Duodenal mucosa (tissue), 2 donors: ENCODE results near the gene ANO8.

Experiments
- H3K27ac ChIP-seq: one replicate; pipeline ENCODE4 v1.7.0; 2013; ENCODE audit warnings: low read depth, low read length
- H3K27me3 ChIP-seq, 2 donors: one replicate each; pipeline ENCODE4 v1.7.0; 2013; ENCODE audit warnings: low read length in 2 of 2, control low read depth in 1 of 2; ENCODE audit not compliant: insufficient read depth in 2 of 2, control insufficient read depth in 1 of 2
- H3K36me3 ChIP-seq, 2 donors: one replicate each; pipeline ENCODE4 v1.7.0; 2013; ENCODE audit warnings: low read length in 2 of 2, control low read depth in 1 of 2; ENCODE audit not compliant: insufficient read depth in 2 of 2, control insufficient read depth in 1 of 2
- H3K4me1 ChIP-seq, 2 donors: one replicate each; pipeline ENCODE4 v1.7.0; 2013; ENCODE audit warnings: low read length in 2 of 2, control low read depth in 1 of 2; ENCODE audit not compliant: insufficient read depth in 2 of 2, control insufficient read depth in 1 of 2
- H3K4me3 ChIP-seq, 2 donors: one replicate each; pipeline ENCODE4 v1.7.0; 2013; ENCODE audit warnings: low read length in 2 of 2, low read depth in 1 of 2
- H3K9ac ChIP-seq, 2 donors: one replicate each; pipeline ENCODE4 v1.7.0; 2013; ENCODE audit warnings: low read length in 2 of 2, low read depth in 1 of 2
- H3K9me3 ChIP-seq, 2 donors: one replicate each; pipeline ENCODE4 v1.7.0; 2013; ENCODE audit warnings: low read length in 2 of 2, control low read depth in 1 of 2; ENCODE audit not compliant: control insufficient read depth in 1 of 2

Gene ANO8

DNA sequence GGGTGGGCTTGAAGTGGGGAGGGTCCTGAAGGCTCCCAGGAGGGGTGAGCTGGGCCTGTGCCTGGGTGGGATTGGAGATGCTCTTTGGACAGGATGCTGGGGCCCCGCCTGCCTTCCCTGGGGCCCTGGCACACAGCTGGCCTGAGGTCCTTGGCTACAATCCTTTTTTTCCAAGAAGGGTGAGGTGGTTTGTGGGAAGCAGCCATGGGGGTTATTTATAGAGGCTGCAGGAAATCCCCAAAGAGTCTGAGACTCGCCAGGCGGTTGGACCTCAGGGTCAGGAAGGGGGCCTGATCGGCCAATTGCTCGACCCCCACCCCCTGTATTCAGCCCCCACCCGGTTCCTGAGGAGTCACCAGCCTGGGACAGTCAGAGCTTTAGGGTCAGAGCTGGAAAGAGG, 12.7 kb upstream of the ANO8 start:
- H3K27ac ChIP-seq = no peak overlapping the region
- H3K4me3 ChIP-seq = no peak overlapping the region

DNA sequence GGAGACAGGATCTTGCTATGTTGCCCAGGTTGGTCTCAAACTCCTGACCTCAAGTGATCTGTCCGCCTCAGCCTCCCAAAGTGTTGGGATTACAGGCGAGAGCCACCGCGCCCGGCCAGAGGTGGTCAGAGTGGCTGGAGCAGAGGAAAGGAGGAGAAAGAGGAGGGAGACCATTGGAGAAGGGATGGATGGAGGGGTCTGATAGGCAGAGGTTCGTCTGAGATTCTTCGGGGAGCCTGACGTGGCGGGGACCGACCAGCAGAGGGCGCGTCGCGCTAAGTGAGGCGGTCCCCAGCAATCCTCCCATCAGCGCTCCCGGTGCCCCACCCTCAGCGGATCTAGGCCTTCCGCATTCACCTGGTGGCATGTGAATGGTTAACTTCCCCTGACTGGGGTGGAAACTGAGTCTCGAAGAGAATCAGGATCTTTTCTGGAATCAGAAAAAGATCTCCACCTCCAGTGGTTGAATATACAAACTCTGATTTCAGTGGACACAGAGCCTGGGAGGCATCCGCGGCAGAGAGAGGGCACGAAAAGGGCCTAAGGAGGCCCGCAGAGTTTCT, 11.5 kb upstream of the ANO8 start:
- H3K27ac ChIP-seq = no peak overlapping the region
- H3K4me1 ChIP-seq = peaks cover 0 to 5% of the 10 kb centered on the region in 2 donors

More for the DNA sequence above, 12.7 kb upstream of the ANO8 start:
- peaks cover 0 to 7% of the 10 kb centered on the region in 2 donors for H3K27me3 ChIP-seq
- no peaks in the 10 kb centered on the region for H3K9me3 ChIP-seq
- no peak overlapping the region for H3K9ac ChIP-seq
- H3K36me3 ChIP-seq = no peaks in the 10 kb centered on the region
- peaks cover 0 to 5% of the 10 kb centered on the region in 2 donors for H3K4me1 ChIP-seq

DNA sequence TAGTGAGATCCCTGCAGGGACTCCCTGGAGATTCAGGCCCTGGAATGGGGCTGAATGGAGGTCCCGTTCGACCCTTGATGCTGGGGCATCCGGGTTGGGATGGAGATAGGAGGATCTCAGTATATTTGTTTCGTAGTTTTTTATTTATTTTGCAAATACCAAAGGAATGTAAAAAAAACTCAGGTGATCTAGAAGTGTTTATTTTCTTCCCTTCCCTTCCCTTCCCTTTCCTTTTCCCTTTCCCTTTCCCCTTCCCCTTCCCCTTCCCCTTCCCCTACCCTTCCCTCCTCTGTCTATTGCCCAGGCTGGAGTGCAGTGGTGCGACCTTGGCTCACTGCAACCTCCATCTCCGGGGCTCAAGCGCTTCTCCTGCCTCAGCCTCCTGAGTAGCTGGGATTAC, 7.2 kb upstream of the ANO8 start:
- H3K36me3 ChIP-seq = peaks cover 0 to 7% of the 10 kb centered on the region in 2 donors
- no peaks in the 10 kb centered on the region for H3K27me3 ChIP-seq
- H3K4me1 ChIP-seq = peaks cover 6 to 16% of the 10 kb centered on the region in 2 donors
- no peaks in the 10 kb centered on the region for H3K9me3 ChIP-seq
- no peak overlapping the region for H3K9ac ChIP-seq
- H3K27ac ChIP-seq = no peak overlapping the region
- H3K4me3 ChIP-seq = no peak overlapping the region

More for the DNA sequence above, 11.5 kb upstream of the ANO8 start:
- no peak overlapping the region for H3K4me3 ChIP-seq
- no peak overlapping the region for H3K9ac ChIP-seq
- no peaks in the 10 kb centered on the region for H3K9me3 ChIP-seq
- H3K27me3 ChIP-seq = peaks cover 0 to 3% of the 10 kb centered on the region in 2 donors
- H3K36me3 ChIP-seq = peaks cover 0 to 5% of the 10 kb centered on the region in 2 donors

DNA sequence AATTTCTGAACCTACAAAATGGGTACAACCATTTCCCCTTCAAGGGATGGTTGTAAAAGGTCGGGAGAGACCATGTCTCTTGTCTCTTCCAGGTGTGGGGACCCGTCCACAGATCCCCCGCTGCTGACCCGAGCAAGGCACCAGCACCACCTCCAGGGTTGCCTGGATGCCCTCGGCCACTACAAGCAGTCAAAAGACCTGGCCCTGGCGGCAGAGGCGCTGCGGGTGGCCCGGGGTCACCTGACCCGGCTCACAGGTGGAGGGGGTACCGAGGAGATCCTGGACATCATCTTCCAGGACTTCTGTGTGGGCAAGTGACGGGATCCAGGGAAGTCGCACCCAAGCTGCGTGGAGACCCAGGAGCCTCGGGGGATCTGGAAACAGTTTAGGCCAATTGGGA, 6.7 kb upstream of the ANO8 start:
- peaks cover 0 to 7% of the 10 kb centered on the region in 2 donors for H3K36me3 ChIP-seq
- H3K4me3 ChIP-seq = no peak overlapping the region
- H3K9ac ChIP-seq = no peak overlapping the region
- H3K27ac ChIP-seq = no peak overlapping the region
- no peaks in the 10 kb centered on the region for H3K9me3 ChIP-seq
- H3K27me3 ChIP-seq = no peaks in the 10 kb centered on the region
- H3K4me1 ChIP-seq = peaks cover 6 to 16% of the 10 kb centered on the region in 2 donors

DNA sequence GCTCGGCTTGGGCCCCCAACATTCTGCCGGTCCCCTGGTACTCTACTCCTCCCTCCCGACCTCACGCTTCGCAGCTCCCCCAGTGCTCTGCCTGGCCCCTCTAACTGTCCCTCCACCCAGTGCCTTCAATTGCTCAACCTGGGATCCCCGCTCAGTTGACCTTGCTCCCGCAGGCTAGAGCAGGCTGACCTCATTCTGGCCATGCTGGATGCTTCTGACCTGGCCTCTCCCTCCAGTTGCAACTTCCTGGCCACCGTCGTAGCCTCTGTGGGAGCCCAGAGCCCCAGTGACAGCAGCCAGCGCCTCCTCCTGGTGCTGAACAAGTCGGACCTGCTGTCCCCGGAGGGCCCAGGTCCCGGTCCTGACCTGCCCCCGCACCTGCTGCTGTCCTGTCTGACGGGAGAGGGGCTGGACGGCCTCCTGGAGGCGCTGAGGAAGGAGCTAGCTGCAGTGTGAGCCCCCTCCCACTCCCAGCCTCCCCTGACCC, 6.3 kb upstream of the ANO8 start:
- peaks cover 6 to 16% of the 10 kb centered on the region in 2 donors for H3K4me1 ChIP-seq
- H3K27me3 ChIP-seq = no peaks in the 10 kb centered on the region
- no peak overlapping the region for H3K27ac ChIP-seq
- H3K4me3 ChIP-seq = no peak overlapping the region
- peaks cover 0 to 7% of the 10 kb centered on the region in 2 donors for H3K36me3 ChIP-seq
- H3K9ac ChIP-seq = peak overlapping the region in 1 of 2 donors; percentile 12
- H3K9me3 ChIP-seq = no peaks in the 10 kb centered on the region

DNA sequence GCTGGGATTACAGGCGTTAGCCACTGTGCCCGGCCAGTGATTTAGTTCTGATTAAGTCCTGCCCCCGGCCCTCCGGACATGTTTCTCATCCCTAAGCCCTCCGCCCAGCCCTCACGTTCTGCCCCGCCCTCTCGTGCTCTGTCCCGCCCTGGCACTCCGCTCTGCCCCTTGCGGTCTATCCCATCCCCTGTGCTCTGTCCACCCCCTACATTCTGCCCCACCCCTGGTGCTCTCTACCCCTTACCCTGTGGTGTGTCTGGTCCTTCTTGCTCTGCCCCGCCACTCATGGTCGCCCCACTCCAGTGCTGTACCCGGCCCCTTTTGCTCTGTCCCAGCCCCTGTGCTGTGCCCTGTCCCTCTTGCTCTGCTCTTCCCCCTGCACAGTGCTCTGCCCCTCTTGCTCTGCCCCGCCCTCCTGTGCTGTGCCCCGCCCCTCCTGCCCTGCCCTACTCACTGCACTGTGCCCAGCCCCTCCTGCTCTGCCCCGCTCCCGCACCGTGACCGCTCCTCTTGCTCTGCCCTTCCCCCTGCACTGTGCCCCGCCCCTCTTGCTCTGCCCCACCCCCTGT, 5.7 kb upstream of the ANO8 start:
- Histone ChIP-seq H3K27me3 (no peaks in the 10 kb centered on the region), H3K9me3 (no peaks in the 10 kb centered on the region), H3K9ac (no peak overlapping the region), H3K4me3 (no peak overlapping the region), H3K4me1 (peaks cover 10 to 22% of the 10 kb centered on the region in 2 donors), H3K27ac (no peak overlapping the region), H3K36me3 (peaks cover 0 to 7% of the 10 kb centered on the region in 2 donors)

DNA sequence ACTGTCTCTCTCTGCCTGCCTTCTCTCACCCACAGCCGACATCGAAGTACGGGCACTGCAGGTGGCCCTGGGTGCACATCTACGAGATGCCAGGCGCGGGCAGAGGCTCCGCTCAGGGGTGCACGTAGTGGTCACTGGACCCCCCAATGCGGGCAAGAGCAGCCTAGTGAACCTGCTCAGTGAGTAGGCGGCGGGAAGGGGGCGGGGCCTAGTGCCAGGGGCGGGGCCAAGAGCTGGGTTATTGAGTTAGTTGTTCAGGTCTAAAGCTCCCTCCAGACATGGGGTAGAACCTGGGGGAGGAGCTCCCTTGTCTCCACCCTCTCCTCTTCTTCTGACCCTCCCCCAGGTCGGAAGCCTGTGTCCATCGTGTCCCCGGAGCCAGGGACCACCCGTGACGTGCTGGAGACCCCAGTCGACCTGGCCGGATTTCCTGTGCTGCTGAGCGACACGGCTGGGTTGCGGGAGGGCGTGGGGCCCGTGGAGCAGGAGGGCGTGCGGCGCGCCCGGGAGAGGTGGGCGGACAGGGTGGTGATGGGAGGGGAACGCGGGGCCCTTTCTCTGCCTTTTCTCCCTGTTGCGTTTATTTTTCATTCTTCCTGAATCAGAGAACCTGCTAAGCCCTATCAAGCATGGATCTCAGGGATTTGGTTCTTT, 4.6 kb upstream of the ANO8 start:
- peaks cover 0 to 7% of the 10 kb centered on the region in 2 donors for H3K36me3 ChIP-seq
- H3K4me3 ChIP-seq = no peak overlapping the region
- no peaks in the 10 kb centered on the region for H3K27me3 ChIP-seq
- no peak overlapping the region for H3K9ac ChIP-seq
- no peaks in the 10 kb centered on the region for H3K9me3 ChIP-seq
- peaks cover 16 to 30% of the 10 kb centered on the region in 2 donors for H3K4me1 ChIP-seq
- H3K27ac ChIP-seq = no peak overlapping the region

DNA sequence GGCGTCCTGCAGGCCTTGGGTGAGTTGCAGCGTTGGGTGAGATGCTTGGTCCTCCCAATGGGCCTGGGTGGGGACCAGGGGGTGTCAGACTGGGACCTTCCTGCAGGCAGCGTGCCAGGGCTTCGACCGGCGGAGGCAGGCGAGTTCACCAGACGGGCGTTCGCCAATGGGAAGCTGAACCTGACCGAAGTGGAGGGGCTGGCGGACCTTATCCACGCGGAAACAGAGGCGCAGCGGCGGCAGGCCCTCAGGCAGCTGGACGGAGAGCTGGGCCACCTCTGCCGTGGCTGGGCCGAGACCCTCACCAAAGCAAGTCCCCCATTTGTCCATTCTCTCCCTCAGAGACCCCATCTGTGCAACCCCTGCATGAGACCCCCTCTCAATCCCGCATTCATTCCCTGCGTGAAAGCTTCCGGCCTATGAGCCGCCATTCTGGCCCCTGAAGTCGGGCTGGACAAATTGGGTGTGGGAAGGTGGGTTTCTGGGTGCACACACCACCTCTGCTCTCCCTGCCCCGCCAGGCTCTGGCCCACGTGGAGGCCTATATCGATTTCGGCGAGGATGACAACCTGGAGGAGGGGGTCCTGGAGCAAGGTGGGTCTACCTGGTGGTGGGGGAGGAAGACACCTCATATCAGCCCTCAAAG, 3.9 kb upstream of the ANO8 start:
- peaks cover 20 to 36% of the 10 kb centered on the region in 2 donors for H3K4me1 ChIP-seq
- no peaks in the 10 kb centered on the region for H3K9me3 ChIP-seq
- H3K27ac ChIP-seq = no peak overlapping the region
- peaks cover 0 to 7% of the 10 kb centered on the region in 2 donors for H3K36me3 ChIP-seq
- H3K9ac ChIP-seq = peak overlapping the region in 1 of 2 donors; percentile 94
- no peaks in the 10 kb centered on the region for H3K27me3 ChIP-seq
- H3K4me3 ChIP-seq = peak overlapping the region; percentile 95 to 99

DNA sequence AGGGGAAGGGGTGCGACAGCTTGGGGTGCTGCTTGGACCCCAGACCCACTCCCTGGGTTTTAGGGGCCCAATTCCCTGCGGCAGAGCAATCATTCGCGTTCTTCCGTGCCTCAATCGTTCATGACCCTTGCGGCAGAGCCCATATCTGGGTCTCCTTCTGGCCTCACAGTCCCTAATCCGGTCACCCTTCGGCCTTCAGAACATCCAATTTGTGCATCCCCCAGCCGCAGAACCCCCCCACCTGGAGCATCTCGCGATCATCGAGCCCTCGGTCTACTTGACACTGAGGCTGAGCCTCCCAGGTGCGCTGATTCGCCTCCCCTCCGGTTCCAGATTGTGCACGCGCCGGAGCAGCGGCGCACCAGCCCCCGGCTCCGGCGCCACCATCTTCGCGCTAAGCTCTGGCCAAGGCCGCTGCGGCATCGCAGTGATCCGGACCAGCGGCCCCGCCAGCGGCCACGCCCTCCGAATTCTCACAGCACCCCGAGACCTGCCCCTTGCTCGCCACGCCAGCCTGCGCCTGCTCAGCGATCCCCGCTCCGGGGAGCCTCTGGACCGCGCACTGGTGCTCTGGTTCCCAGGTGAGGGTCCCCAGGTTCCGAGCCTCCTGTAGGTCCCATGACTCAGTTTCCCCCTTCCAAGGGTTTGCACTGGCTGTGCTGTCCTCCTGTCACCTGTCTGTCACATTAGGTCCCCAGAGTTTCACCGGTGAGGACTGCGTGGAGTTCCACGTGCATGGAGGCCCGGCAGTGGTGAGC, 3.2 kb upstream of the ANO8 start:
- Histone ChIP-seq H3K9ac (peak overlapping the region; percentile 93 to 94), H3K36me3 (peaks cover 0 to 7% of the 10 kb centered on the region in 2 donors), H3K4me1 (peaks cover 20 to 36% of the 10 kb centered on the region in 2 donors), H3K27me3 (no peaks in the 10 kb centered on the region), H3K27ac (peak overlapping the region; percentile 42), H3K4me3 (peak overlapping the region; percentile 95 to 99), H3K9me3 (no peaks in the 10 kb centered on the region)
